ENCODE measurements around the gene IL17RA. TPM values are rescaled to one million over a fixed set of nuclear protein-coding genes. Genes with fewer than 3 reads are reported as not detected.

The IL17RA gene
- total and polyA plus RNA-seq, 4 donors: 3.0 to 28.3 (median 14.6) TPM

DNA sequence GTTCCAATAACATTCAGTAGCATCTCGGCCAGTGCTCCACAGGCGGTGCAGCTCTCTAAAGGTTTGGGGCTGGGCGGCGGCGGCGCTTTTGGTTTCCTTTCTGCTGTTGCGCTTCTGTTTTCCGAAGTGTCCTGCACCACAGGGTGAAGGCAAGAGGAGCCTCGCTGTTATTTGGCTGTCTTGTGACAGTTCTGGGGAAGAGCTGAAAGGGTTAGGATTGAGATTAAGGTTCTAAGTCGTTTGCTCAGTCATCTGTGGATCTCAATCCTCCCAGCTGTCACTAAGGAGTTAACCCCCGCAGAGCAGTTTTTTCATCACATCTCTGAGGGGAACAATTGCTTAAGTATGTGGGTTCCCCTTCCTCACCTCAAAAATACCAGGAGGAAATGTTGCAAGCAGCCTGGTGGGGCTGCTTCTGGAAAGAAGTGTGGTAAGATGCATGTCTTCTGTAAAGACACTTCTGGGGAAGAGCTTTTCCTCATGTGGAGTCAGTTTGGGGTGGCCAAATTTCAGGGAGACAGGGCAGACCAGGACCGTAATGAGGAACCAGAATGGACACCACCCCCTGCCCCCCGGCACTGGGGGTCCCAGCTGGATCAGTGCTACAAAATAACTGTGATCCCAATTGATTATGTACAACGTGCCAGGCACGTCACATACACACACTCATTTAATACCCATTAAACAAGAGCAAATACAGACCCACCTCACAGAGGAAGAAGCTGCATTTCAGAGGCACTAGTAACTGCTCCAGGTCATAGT, 22.2 kb downstream of the IL17RA start:
- H3K9me3 ChIP-seq (ENCODE audit: control insufficient read depth, low read length): no peaks in the 10 kb centered on the region
- peaks cover 0 to 7% of the 10 kb centered on the region in 2 donors for H3K36me3 ChIP-seq (ENCODE audit: control insufficient read depth in 1 of 2, insufficient read depth in 2 of 2, low read length in 1 of 2)
- ATAC-seq (ENCODE audit: low FRiP score): no peak
- no peak overlapping the region for H3K4me3 ChIP-seq (ENCODE audit: low read length in 2 of 2)
- no peak overlapping the region for H3K27ac ChIP-seq (ENCODE audit: low read depth in 1 of 2, low read length in 2 of 2)
- intact Hi-C loops (cut with DNase I): no loop called here
- no peaks in the 10 kb centered on the region for H3K27me3 ChIP-seq (ENCODE audit: control insufficient read depth in 1 of 2, insufficient read depth in 2 of 2, low read length in 1 of 2)
- DNase-seq: peak in 1 of 2 donors; percentile 75
- WGBS, 2 donors: 80 to 82% methylated on average over 15 of the region's 15 CpGs
- no peaks in the 10 kb centered on the region for H3K4me1 ChIP-seq (ENCODE audit: control insufficient read depth in 1 of 2, insufficient read depth in 2 of 2, low read length in 2 of 2)

- no peak overlapping the region for H3K4me3 ChIP-seq (ENCODE audit: low read length in 2 of 2)
- DNase-seq: peak in 1 of 2 donors; percentile 74
- no peak overlapping the region for H3K27ac ChIP-seq (ENCODE audit: low read depth in 1 of 2, low read length in 2 of 2)
- ATAC-seq (ENCODE audit: low FRiP score): no peak
- intact Hi-C loops (cut with DNase I): no loop called here
- H3K36me3 ChIP-seq (ENCODE audit: control insufficient read depth in 1 of 2, insufficient read depth in 2 of 2, low read length in 1 of 2): peaks cover 0 to 6% of the 10 kb centered on the region in 2 donors
- 90 to 93% methylated on average over 6 of the region's 6 CpGs for WGBS, 2 donors
- H3K9me3 ChIP-seq (ENCODE audit: control insufficient read depth, low read length): no peaks in the 10 kb centered on the region
- H3K4me1 ChIP-seq (ENCODE audit: control insufficient read depth in 1 of 2, insufficient read depth in 2 of 2, low read length in 2 of 2): no peaks in the 10 kb centered on the region
- H3K27me3 ChIP-seq (ENCODE audit: control insufficient read depth in 1 of 2, insufficient read depth in 2 of 2, low read length in 1 of 2): no peaks in the 10 kb centered on the region
Observed at GRCh38 chr22:17107547-17107810, 22.7 kb downstream of the IL17RA start.

DNA sequence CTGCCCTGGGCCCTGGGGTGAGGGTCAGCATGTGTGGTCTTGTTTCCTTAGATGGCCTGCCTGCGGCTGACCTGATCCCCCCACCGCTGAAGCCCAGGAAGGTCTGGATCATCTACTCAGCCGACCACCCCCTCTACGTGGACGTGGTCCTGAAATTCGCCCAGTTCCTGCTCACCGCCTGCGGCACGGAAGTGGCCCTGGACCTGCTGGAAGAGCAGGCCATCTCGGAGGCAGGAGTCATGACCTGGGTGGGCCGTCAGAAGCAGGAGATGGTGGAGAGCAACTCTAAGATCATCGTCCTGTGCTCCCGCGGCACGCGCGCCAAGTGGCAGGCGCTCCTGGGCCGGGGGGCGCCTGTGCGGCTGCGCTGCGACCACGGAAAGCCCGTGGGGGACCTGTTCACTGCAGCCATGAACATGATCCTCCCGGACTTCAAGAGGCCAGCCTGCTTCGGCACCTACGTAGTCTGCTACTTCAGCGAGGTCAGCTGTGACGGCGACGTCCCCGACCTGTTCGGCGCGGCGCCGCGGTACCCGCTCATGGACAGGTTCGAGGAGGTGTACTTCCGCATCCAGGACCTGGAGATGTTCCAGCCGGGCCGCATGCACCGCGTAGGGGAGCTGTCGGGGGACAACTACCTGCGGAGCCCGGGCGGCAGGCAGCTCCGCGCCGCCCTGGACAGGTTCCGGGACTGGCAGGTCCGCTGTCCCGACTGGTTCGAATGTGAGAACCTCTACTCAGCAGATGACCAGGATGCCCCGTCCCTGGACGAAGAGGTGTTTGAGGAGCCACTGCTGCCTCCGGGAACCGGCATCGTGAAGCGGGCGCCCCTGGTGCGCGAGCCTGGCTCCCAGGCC, 23.7 kb downstream of the IL17RA start:
- no peaks in the 10 kb centered on the region for H3K27me3 ChIP-seq (ENCODE audit: control insufficient read depth in 1 of 2, insufficient read depth in 2 of 2, low read length in 1 of 2)
- intact Hi-C loops (cut with DNase I): no loop called here
- ATAC-seq (ENCODE audit: low FRiP score) (no peak), DNase-seq (peak in 1 of 2 donors; percentile 78)
- H3K4me3 ChIP-seq (ENCODE audit: low read length in 2 of 2): no peak overlapping the region
- no peaks in the 10 kb centered on the region for H3K4me1 ChIP-seq (ENCODE audit: control insufficient read depth in 1 of 2, insufficient read depth in 2 of 2, low read length in 2 of 2)
- H3K36me3 ChIP-seq (ENCODE audit: control insufficient read depth in 1 of 2, insufficient read depth in 2 of 2, low read length in 1 of 2): peaks cover 0 to 5% of the 10 kb centered on the region in 2 donors
- H3K27ac ChIP-seq (ENCODE audit: low read depth in 1 of 2, low read length in 2 of 2): no peak overlapping the region
- no peaks in the 10 kb centered on the region for H3K9me3 ChIP-seq (ENCODE audit: control insufficient read depth, low read length)
- WGBS, 2 donors: 95 to 96% methylated on average over 66 of the region's 66 CpGs

DNA sequence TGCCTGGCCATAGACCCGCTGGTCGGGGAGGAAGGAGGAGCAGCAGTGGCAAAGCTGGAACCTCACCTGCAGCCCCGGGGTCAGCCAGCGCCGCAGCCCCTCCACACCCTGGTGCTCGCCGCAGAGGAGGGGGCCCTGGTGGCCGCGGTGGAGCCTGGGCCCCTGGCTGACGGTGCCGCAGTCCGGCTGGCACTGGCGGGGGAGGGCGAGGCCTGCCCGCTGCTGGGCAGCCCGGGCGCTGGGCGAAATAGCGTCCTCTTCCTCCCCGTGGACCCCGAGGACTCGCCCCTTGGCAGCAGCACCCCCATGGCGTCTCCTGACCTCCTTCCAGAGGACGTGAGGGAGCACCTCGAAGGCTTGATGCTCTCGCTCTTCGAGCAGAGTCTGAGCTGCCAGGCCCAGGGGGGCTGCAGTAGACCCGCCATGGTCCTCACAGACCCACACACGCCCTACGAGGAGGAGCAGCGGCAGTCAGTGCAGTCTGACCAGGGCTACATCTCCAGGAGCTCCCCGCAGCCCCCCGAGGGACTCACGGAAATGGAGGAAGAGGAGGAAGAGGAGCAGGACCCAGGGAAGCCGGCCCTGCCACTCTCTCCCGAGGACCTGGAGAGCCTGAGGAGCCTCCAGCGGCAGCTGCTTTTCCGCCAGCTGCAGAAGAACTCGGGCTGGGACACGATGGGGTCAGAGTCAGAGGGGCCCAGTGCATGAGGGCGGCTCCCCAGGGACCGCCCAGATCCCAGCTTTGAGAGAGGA, 24.5 kb downstream of the IL17RA start:
- H3K36me3 ChIP-seq (ENCODE audit: control insufficient read depth in 1 of 2, insufficient read depth in 2 of 2, low read length in 1 of 2): peaks cover 0 to 5% of the 10 kb centered on the region in 2 donors
- no peak overlapping the region for H3K4me3 ChIP-seq (ENCODE audit: low read length in 2 of 2)
- intact Hi-C loops (cut with DNase I): no loop called here
- DNase-seq (peak in 1 of 2 donors; percentile 75), ATAC-seq (ENCODE audit: low FRiP score) (no peak)
- no peaks in the 10 kb centered on the region for H3K27me3 ChIP-seq (ENCODE audit: control insufficient read depth in 1 of 2, insufficient read depth in 2 of 2, low read length in 1 of 2)
- no peaks in the 10 kb centered on the region for H3K9me3 ChIP-seq (ENCODE audit: control insufficient read depth, low read length)
- H3K4me1 ChIP-seq (ENCODE audit: control insufficient read depth in 1 of 2, insufficient read depth in 2 of 2, low read length in 2 of 2): no peaks in the 10 kb centered on the region
- 89 to 92% methylated on average over 36 to 42 of the region's 42 CpGs for WGBS, 2 donors
- no peak overlapping the region for H3K27ac ChIP-seq (ENCODE audit: low read depth in 1 of 2, low read length in 2 of 2)

DNA sequence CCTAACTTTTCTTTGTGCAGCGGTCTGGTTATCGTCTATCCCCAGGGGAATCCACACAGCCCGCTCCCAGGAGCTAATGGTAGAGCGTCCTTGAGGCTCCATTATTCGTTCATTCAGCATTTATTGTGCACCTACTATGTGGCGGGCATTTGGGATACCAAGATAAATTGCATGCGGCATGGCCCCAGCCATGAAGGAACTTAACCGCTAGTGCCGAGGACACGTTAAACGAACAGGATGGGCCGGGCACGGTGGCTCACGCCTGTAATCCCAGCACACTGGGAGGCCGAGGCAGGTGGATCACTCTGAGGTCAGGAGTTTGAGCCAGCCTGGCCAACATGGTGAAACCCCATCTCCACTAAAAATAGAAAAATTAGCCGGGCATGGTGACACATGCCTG, 25.2 kb downstream of the IL17RA start:
- DNase-seq (peak in 1 of 2 donors; percentile 62), ATAC-seq (ENCODE audit: low FRiP score) (no peak)
- H3K27ac ChIP-seq (ENCODE audit: low read depth in 1 of 2, low read length in 2 of 2): no peak overlapping the region
- H3K27me3 ChIP-seq (ENCODE audit: control insufficient read depth in 1 of 2, insufficient read depth in 2 of 2, low read length in 1 of 2): no peaks in the 10 kb centered on the region
- no peaks in the 10 kb centered on the region for H3K9me3 ChIP-seq (ENCODE audit: control insufficient read depth, low read length)
- WGBS, 2 donors: 88 to 92% methylated on average over 16 of the region's 16 CpGs
- peaks cover 0 to 4% of the 10 kb centered on the region in 2 donors for H3K36me3 ChIP-seq (ENCODE audit: control insufficient read depth in 1 of 2, insufficient read depth in 2 of 2, low read length in 1 of 2)
- no peaks in the 10 kb centered on the region for H3K4me1 ChIP-seq (ENCODE audit: control insufficient read depth in 1 of 2, insufficient read depth in 2 of 2, low read length in 2 of 2)
- intact Hi-C loops (cut with DNase I): no loop called here
- H3K4me3 ChIP-seq (ENCODE audit: low read length in 2 of 2): no peak overlapping the region

DNA sequence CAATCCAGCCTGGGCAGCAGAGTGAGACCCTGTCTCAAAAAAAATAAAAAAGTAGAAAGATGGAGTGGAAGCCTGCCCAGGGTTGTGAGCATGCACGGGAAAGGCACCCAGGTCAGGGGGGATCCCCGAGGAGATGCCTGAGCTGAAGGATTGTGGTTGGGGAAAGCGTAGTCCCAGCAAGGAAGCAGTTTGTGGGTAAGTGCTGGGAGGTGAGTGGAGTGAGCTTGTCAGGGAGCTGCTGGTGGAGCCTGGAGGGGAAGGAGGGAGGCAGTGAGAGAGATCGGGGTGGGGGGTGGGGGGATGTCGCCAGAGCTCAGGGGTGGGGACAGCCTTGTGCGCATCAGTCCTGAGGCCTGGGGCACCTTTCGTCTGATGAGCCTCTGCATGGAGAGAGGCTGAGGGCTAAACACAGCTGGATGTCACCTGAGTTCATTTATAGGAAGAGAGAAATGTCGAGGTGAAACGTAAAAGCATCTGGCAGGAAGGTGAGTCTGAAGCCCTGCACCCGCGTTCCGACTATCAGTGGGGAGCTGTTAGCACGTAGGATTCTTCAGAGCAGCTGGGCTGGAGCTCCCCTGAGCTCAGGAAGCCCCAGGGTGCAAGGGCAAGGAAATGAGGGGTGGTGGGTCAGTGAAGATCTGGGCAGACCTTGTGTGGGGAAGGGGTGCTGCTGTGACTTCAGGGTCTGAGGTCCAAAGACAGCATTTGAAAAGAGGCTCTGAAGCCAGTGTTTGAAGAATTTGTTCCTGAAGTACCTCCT, 26.2 kb downstream of the IL17RA start:
- Histone ChIP-seq H3K27ac (ENCODE audit: low read depth in 1 of 2, low read length in 2 of 2) (no peak overlapping the region), H3K4me1 (ENCODE audit: control insufficient read depth in 1 of 2, insufficient read depth in 2 of 2, low read length in 2 of 2) (no peaks in the 10 kb centered on the region), H3K4me3 (ENCODE audit: low read length in 2 of 2) (no peak overlapping the region), H3K9me3 (ENCODE audit: control insufficient read depth, low read length) (no peaks in the 10 kb centered on the region), H3K36me3 (ENCODE audit: control insufficient read depth in 1 of 2, insufficient read depth in 2 of 2, low read length in 1 of 2) (no peaks in the 10 kb centered on the region), H3K27me3 (ENCODE audit: control insufficient read depth in 1 of 2, insufficient read depth in 2 of 2, low read length in 1 of 2) (no peaks in the 10 kb centered on the region)
- intact Hi-C loops (cut with DNase I): no loop called here
- 69 to 74% methylated on average over 13 of the region's 13 CpGs for WGBS, 2 donors
- ATAC-seq (ENCODE audit: low FRiP score) (no peak), DNase-seq (peak in 1 of 2 donors; percentile 48)

DNA sequence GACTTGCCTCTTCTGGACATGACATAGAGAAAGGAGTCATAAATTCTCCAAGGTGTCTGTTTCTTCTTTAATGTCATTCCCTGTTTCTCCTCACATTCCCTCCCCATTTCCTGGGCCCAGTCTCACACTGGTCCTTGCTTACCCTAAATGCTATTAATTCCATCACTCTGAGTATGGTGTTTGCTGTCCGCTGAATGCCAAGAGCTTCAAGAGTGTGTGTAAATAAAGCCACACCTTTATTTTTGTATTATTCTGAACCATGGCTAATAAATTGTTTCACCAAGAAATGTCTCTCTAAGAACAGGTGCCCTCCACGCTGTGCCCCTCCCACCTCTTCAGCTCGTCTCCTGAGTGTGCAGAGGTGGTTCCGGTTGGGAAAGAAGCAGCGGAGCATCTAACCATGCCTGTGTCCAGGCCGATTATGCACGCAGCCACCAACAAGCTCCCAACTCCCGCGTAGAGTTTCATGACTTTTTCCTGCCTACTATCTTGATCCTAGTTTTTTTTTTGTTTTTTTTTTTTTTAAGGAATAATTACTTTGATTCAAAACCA, 27.8 kb downstream of the IL17RA start:
- intact Hi-C loops (cut with DNase I): no loop called here
- no peak for ATAC-seq (ENCODE audit: low FRiP score)
- Histone ChIP-seq H3K4me1 (ENCODE audit: control insufficient read depth in 1 of 2, insufficient read depth in 2 of 2, low read length in 2 of 2) (no peaks in the 10 kb centered on the region), H3K9me3 (ENCODE audit: control insufficient read depth, low read length) (no peaks in the 10 kb centered on the region), H3K27me3 (ENCODE audit: control insufficient read depth in 1 of 2, insufficient read depth in 2 of 2, low read length in 1 of 2) (no peaks in the 10 kb centered on the region), H3K4me3 (ENCODE audit: low read length in 2 of 2) (no peak overlapping the region), H3K27ac (ENCODE audit: low read depth in 1 of 2, low read length in 2 of 2) (no peak overlapping the region), H3K36me3 (ENCODE audit: control insufficient read depth in 1 of 2, insufficient read depth in 2 of 2, low read length in 1 of 2) (no peaks in the 10 kb centered on the region)
- WGBS, 2 donors: 48 to 78% methylated on average over 9 of the region's 9 CpGs
- peak in 1 of 2 donors; percentile 10 for DNase-seq

- peak in 1 of 2 donors; percentile 55 for DNase-seq
- no peak overlapping the region for H3K4me3 ChIP-seq (ENCODE audit: low read length in 2 of 2)
- no peak for ATAC-seq (ENCODE audit: low FRiP score)
- no peak overlapping the region for H3K27ac ChIP-seq (ENCODE audit: low read depth in 1 of 2, low read length in 2 of 2)
- intact Hi-C loops (cut with DNase I): no loop called here
- H3K36me3 ChIP-seq (ENCODE audit: control insufficient read depth in 1 of 2, insufficient read depth in 2 of 2, low read length in 1 of 2): no peaks in the 10 kb centered on the region
- WGBS, 2 donors: 80 to 83% methylated on average over 8 of the region's 8 CpGs
- H3K27me3 ChIP-seq (ENCODE audit: control insufficient read depth in 1 of 2, insufficient read depth in 2 of 2, low read length in 1 of 2): no peaks in the 10 kb centered on the region
- no peaks in the 10 kb centered on the region for H3K4me1 ChIP-seq (ENCODE audit: control insufficient read depth in 1 of 2, insufficient read depth in 2 of 2, low read length in 2 of 2)
- H3K9me3 ChIP-seq (ENCODE audit: control insufficient read depth, low read length): no peaks in the 10 kb centered on the region
Observed at GRCh38 chr22:17113600-17113999, 28.8 kb downstream of the IL17RA start.

Measured in aorta (tissue), 5 donors.